ENCODE results near the gene RIT1.
"Not testable (repeated sequence)": the region's sequence is repeated elsewhere in the genome, so short reads cannot be mapped to it uniquely, and the experiment has no call there.

The RIT1 gene

GRCh38 chr1:155932081-155932480, 20.9 kb upstream of the RIT1 start:
- Histone ChIP-seq H3K36me3 (ENCODE audit: control insufficient read depth, insufficient read depth, low read length) (peaks cover 9% of the 10 kb centered on the region), H3K27me3 (replicated peaks; ENCODE audit: control insufficient read depth, insufficient read depth, low read length) (no peaks in the 10 kb centered on the region), H3K4me3 (replicated peaks; ENCODE audit: low read depth, low read length) (peak overlapping the region; percentile 34)
- DNase-seq (ENCODE audit: extremely low read depth, insufficient read length), result no peak
- no peak for TF ChIP-seq CTCF (IDR thresholded peaks at IDR 0.05; ENCODE audit: insufficient read depth, low read length, poor library complexity, severe bottlenecking)

GRCh38 chr1:155931332-155932038, 20.3 kb upstream of the RIT1 start:
- H3K36me3 ChIP-seq (ENCODE audit: control insufficient read depth, insufficient read depth, low read length), result peaks cover 13% of the 10 kb centered on the region

DNA sequence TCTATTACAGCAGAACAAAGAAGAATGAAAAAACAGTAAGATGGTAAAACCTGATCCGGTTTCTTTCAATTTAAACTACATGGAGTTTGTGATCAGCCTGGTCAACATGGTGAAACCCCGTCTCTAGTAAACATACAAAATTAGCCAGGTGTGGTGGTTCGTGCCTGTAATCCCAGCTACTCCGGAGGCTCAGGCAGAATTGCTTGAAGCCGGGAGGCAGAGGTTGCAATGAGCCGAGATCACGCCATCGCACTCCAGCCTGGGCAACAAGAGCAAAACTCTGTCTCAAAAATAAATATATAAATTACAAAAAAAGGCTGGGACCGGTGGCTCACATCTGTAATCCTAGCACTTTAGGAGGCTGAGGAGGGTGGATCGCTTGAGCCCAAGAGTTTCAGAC, 19.6 kb upstream of the RIT1 start:
- peaks cover 16% of the 10 kb centered on the region for H3K36me3 ChIP-seq (ENCODE audit: control insufficient read depth, insufficient read depth, low read length)
- not testable (repeated sequence) for DNase-seq (ENCODE audit: extremely low read depth, insufficient read length); H3K4me3 ChIP-seq (replicated peaks; ENCODE audit: low read depth, low read length); H3K27me3 ChIP-seq (replicated peaks; ENCODE audit: control insufficient read depth, insufficient read depth, low read length)

More at GRCh38 chr1:155931332-155932038, 20.3 kb upstream of the RIT1 start:
- TF ChIP-seq CTCF (IDR thresholded peaks at IDR 0.05; ENCODE audit: insufficient read depth, low read length, poor library complexity, severe bottlenecking), result no peak
- no peak for DNase-seq (ENCODE audit: extremely low read depth, insufficient read length)
- no peaks in the 10 kb centered on the region for H3K27me3 ChIP-seq (replicated peaks; ENCODE audit: control insufficient read depth, insufficient read depth, low read length)
- H3K4me3 ChIP-seq (replicated peaks; ENCODE audit: low read depth, low read length), result peak overlapping the region; percentile 34

- no peak for TF ChIP-seq CTCF (IDR thresholded peaks at IDR 0.05; ENCODE audit: insufficient read depth, low read length, poor library complexity, severe bottlenecking)
- H3K36me3 ChIP-seq (ENCODE audit: control insufficient read depth, insufficient read depth, low read length), result peaks cover 17% of the 10 kb centered on the region
- no peak for DNase-seq (ENCODE audit: extremely low read depth, insufficient read length)
- H3K4me3 ChIP-seq (replicated peaks; ENCODE audit: low read depth, low read length), result no peak overlapping the region
- no peaks in the 10 kb centered on the region for H3K27me3 ChIP-seq (replicated peaks; ENCODE audit: control insufficient read depth, insufficient read depth, low read length)
These were observed 17.9 kb upstream of the RIT1 start for GRCh38 chr1:155929057-155929456.

DNA sequence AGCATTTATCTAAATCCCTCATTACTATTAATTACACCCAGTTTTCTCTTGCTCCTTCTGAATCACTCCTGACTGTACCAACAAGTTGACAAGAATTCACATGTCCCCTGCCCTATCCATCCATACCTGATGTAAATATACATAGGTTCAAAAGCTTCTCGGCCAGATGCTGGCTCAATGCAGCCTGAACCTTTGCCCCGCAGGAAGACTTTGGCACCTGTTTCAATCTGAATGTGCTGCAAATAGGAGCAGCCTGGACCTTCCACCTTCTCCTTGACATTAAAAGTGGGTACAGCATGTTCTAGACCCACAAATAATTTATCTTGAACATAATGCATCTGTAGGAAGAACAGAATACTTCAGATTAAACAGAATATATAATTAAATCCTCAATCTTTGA, 14.4 kb upstream of the RIT1 start:
- H3K36me3 ChIP-seq (ENCODE audit: control insufficient read depth, insufficient read depth, low read length), result peaks cover 20% of the 10 kb centered on the region
- DNase-seq (ENCODE audit: extremely low read depth, insufficient read length), result no peak
- H3K27me3 ChIP-seq (replicated peaks; ENCODE audit: control insufficient read depth, insufficient read depth, low read length), result no peaks in the 10 kb centered on the region
- no peak overlapping the region for H3K4me3 ChIP-seq (replicated peaks; ENCODE audit: low read depth, low read length)
- TF ChIP-seq CTCF (IDR thresholded peaks at IDR 0.05; ENCODE audit: insufficient read depth, low read length, poor library complexity, severe bottlenecking), result no peak

- Histone ChIP-seq H3K27me3 (replicated peaks; ENCODE audit: control insufficient read depth, insufficient read depth, low read length) (no peaks in the 10 kb centered on the region), H3K36me3 (ENCODE audit: control insufficient read depth, insufficient read depth, low read length) (peaks cover 17% of the 10 kb centered on the region), H3K4me3 (replicated peaks; ENCODE audit: low read depth, low read length) (no peak overlapping the region)
- DNase-seq (ENCODE audit: extremely low read depth, insufficient read length), result no peak
- no peak for TF ChIP-seq CTCF (IDR thresholded peaks at IDR 0.05; ENCODE audit: insufficient read depth, low read length, poor library complexity, severe bottlenecking)
These were observed 9.6 kb upstream of the RIT1 start for GRCh38 chr1:155920717-155921116.
